EH (cell line): ENCODE results near the gene ADAMTS4.

Source experiments
- DNase-seq: peaks from one replicate; pipeline ENCODE4 v3.0.0-alpha.2; 2015; ENCODE audit warnings: low read depth

The ADAMTS4 gene

DNA sequence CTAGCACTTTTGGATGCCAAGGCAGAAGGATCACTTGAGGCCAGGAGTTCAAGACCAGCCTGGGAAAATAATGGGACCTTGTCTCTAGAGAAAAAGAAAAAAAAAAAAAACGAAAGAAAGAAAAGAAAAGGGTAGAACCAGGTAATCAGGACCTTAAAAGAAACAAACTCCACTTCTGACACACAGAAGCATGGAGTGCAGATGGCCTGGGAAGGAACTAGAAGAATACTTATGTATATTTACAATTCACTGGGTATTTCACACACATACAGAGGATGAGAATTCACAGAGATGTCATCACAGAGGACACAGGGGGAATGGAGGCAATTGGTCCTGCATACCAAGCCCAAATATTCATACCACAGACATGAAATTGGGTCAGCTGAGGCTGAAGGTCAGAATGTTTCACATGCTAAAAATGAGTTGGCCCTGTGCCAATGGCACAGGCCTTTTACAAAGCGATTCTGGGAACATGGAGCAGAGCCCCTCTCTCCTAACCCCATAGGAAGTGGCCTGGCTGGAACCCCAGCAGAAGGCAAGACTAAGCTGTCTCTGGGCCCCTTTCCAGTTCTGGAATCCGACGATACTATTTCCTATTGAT is 26.0 kb downstream of the ADAMTS4 start:
- DNase-seq, result peak; percentile 93

- no peak for DNase-seq
Measured at GRCh38 chr1:161172349-161172748, 26.5 kb downstream of the ADAMTS4 start.

DNA sequence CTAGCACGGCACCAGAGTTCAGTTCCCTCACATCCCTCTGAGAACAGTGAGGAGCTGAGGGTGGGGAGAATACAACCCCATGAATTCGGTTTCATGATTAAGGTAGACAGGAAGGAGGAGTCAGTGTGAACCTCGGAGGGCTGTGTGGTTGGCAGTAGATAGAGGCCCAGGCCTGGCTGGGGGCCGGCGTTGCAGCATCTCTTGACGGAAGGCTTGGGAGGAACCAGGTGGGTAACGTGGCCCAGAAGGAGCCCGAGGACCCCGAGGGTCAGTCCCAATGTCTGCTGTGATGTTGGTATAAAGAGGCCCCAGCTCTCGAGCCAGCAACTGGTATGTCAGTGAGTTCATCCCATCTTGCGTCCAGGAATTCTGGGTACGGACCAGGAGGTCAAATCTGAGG is 27.2 kb downstream of the ADAMTS4 start:
- no peak for DNase-seq

DNA sequence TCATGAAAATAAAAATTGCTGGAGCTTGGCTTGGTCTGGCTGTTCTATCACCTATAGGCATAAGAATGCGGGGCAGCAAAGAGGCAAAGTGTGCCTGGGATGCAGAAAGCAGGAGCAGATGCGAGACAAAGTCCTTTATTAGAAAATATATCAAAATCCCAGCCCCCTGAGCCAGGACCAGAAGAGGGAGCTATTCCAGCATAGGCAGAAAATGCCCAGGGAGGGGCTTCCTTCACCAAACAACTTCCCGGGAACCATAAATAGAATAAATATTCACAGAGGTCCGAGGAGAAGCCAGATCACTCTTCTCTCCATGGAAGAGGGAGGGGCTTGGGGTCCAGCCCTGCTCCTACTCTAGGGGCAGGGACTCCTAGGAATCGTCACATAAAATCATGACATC is 27.7 kb downstream of the ADAMTS4 start:
- no peak for DNase-seq

DNA sequence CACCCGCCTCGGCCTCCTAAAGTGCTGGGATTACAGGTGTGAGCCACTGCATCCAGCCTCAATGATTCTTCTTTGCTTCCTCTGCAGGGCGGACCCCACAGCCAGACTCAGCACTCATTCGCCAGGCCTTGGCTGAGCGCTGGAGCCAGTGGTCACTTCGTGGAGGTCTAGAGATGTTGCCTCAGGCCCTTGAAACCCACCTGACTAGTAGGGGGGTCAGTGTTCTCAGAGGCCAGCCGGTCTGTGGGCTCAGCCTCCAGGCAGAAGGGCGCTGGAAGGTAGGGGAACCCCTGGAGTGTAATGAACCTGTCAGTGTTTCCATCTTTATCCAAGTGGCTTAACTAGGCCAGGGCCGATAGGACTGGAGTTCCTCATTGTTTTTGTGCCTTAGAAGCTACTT is 29.9 kb downstream of the ADAMTS4 start:
- no peak for DNase-seq

- DNase-seq, result peak; percentile 13
Measured at GRCh38 chr1:161166669-161167548, 31.9 kb downstream of the ADAMTS4 start.

DNA sequence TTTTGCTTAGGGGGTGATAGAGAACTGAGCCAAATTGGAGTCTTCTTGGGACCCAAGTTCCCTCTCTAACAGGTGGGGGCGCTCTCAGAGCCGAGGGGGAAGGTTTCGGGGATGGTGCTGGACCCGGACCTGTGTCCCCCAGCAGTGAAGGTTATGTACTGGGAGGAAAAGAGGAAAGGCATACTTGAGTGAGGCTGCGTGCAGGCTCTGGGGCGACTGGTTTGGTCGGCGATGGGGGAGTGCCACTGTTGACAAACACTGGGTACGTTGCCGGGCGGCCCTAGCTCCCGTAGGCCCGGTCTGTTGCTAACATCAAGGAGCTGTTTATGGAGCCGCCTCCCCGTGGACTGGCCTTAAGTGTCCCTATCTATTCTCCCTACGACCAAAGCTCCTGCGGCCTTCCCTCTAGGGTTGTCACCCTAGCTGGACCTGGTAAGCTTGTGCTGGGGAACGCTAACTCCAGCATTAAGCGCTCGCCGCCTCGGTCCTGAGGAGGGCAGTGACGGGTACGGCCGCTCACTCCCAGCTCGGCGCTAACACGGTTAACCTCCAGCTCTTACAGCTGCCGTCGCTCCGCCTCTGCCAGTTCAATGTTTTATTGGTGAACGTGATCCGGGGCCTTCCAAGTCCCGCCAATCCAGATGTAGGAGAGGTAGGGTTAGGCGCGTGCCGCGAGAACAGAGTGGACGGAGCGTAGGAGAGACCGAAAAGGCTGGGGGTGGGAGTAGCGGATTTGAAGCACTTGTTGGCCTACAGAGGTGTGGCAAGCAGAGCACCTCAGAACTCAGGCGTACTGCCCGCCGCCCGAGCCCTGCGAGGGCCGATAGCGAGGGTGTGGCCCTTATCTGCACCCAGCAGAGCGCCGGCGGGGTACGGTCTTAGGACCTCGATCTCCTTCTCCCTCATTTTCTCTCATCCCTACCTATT is 32.8 kb downstream of the ADAMTS4 start, which contains the start of gene PPOX:
Gene PPOX (plus strand): TSS at position 685 of the 927 bp plus-strand sequence. CDS start 422 bp downstream, outside the sequence.
- DNase-seq, result peak; percentile 99

DNA sequence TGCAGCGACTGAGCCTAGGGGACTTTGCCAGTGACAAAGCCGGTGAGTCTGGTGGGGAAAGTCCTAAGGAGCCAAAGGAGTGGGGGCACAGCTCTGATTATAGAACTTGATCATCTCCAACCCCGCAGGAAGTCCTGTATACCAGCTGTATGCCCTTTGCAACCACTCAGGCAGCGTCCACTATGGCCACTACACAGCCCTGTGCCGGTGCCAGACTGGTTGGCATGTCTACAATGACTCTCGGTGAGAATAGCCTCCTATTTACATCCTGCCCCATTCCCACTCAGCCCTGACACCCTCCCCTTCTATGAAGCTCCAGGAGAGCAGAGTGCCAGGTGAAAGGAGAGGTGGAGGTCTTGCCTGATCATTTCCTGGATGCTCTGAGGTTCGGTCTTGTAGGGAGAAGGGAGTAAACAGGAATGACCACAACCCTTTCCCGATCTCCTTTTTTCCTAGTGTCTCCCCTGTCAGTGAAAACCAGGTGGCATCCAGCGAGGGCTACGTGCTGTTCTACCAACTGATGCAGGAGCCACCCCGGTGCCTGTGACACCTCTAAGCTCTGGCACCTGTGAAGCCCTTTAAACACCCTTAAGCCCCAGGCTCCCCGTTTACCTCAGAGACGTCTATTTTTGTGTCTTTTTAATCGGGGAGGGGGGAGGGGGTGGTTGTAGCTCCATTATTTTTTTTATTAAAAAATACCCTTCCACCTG is 33.8 kb downstream of the ADAMTS4 start:
- DNase-seq, result no peak

GRCh38 chr1:161163793-161164192 is 35.1 kb downstream of the ADAMTS4 start:
- no peak for DNase-seq

GRCh38 chr1:161162806-161163205 is 36.0 kb downstream of the ADAMTS4 start:
- DNase-seq, result no peak

GRCh38 chr1:161162052-161162451 is 36.8 kb downstream of the ADAMTS4 start:
- DNase-seq, result no peak

DNA sequence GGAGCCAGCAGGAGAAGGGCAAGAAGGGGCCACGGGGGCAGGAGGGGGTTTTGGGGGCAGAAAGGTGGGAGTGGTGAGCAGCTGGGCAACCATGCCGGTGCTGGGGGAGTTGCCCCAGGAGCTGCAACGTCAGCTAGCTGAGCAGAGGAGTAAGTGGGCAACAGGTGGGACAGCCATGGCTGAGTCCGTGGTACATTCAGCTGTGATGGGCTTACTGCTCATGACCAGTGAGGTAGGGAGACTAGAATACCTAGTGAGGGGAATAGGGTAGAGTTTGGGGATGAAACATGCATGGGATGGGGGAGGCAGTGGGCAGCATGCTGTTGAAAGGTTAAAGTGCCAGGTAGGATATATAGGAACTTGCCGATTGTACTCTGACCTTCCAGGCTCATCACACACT is 37.2 kb downstream of the ADAMTS4 start:
- no peak for DNase-seq

DNA sequence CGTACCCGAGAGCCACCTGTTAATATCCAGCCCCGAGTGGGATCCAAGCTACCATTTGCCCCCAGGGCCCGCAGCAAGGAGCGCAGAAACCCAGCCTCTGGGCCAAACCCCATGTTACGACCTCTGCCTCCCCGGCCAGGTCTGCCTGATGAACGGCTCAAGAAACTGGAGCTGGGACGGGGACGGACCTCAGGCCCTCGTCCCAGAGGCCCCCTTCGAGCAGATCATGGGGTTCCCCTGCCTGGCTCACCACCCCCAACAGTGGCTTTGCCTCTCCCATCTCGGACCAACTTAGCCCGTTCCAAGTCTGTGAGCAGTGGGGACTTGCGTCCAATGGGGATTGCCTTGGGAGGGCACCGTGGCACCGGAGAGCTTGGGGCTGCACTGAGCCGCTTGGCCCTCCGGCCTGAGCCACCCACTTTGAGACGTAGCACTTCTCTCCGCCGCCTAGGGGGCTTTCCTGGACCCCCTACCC is 38.1 kb downstream of the ADAMTS4 start:
- no peak for DNase-seq

GRCh38 chr1:161159913-161160243 is 39.0 kb downstream of the ADAMTS4 start:
- DNase-seq, result no peak

GRCh38 chr1:161159087-161159912 is 39.6 kb downstream of the ADAMTS4 start, which contains the start of gene USP21:
TSS of gene USP21 (plus strand) at chr1:161159500. CDS start at chr1:161160641, 1,141 bp downstream.
- peak; percentile 90 for DNase-seq

DNA sequence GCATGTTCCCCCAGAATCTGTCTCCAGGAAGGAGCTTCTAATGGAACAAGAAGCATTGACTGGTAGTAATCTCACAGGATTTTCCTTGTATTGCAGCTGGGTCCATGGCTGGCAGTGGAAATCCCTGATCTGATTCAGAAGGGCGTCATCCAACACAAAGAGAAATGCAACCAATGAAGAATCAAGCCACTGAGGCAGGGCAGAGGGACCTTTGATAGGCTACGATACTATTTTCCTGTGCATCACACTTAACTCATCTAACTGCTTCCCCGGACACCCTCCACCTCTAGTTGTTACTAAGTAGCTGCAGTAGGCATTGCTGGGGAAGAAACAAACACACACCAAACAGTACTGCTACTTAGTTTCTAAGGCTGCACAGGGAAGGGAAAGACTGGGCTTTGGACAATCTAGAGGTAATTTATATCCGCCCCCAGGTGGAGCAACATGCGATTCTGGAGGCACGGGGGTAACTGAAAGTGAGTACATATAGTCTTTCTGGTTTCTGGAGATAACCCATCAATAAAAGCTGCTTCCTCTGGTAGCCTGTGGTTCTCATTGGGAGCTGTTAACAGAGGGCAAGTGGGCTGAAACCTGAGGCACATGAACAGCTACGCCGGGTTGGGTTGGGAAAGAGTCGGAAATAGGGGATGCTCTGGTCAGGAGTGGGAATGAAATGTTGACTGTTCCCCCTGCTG is 40.4 kb downstream of the ADAMTS4 start:
- no peak for DNase-seq

- no peak for DNase-seq
Measured at GRCh38 chr1:161157867-161158266, 41.0 kb downstream of the ADAMTS4 start.

GRCh38 chr1:161153682-161154337 is 45.0 kb downstream of the ADAMTS4 start, which contains the start of gene UFC1:
TSS of gene UFC1 (plus strand) at chr1:161153978. CDS start at chr1:161153998, 20 bp downstream.
- DNase-seq, result peak; percentile 90

GRCh38 chr1:161153176-161153575 is 45.7 kb downstream of the ADAMTS4 start:
- no peak for DNase-seq
